Mucosa of gallbladder (tissue), 1 donor: ENCODE data around the gene ATP8A2. TPM values are rescaled to one million over a fixed set of nuclear protein-coding genes. Genes with fewer than 3 reads are reported as not detected.
A peak's percentile ranks its signal among the peaks of the same experiment; 100 is the strongest.
"Not testable (repeated sequence)": the region's sequence is repeated elsewhere in the genome, so short reads cannot be mapped to it uniquely, and the experiment has no call there.

Experiments used
- DNase-seq: peaks from one replicate; pipeline ENCODE4 v3.0.0-alpha.2; 2020; ENCODE audit warnings: low spot score
- total RNA-seq: library from RNA; stranded (reverse); gene quantifications from one replicate; pipeline ENCODE4 v1.2.1, GENCODE V29; 2021
- donor health status: DM: no; HTN: no; CAD: no.

ATP8A2 gene
- 0.29 TPM for total RNA-seq

- DNase-seq: no peak
Measured at GRCh38 chr13:25371875-25372283, at the start of gene ATP8A2. ATP8A2 (plus strand) TSS chr13:25371974; CDS start chr13:25372213, 239 bp downstream.

DNA sequence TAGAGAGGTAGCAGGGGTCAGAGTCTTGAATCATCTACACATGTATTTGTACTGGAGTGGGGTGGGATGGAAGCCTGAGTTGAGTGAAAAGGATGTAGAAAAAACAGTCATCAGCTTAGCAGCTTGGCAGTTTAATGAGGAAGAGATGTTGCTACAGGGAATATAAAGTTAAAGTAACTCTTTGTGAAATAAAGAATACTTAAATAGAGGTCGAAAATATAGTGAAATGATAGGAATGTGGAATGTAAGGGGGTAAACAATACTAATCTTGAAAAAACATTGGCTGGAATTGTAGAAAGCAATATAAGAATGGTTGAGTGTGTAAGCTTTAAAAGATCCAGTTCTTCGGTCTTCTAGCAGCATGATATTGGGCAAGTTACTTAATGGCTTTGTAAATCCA lies 47.7 kb upstream of the ATP8A2 start:
- DNase-seq: no peak

DNA sequence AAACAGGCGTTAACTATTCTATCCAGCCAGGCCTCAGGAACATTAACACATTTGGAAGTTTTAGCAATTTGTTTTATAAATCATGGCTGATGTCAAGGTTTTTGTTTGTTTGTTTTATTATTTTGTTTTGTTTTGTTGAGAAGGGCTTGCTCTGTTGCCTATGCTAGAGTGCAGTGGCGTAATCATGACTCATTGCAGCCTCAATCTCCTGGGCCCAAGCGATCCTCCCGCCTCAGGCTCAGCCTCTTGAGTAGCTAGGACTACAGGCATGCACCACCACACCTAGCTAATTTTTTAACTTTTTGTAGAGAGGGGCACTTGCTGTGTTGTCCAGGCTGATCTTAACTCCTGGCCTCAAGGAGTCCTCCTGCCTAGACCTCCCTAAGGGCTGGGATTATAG lies 42.1 kb upstream of the ATP8A2 start:
- no peak for DNase-seq

DNA sequence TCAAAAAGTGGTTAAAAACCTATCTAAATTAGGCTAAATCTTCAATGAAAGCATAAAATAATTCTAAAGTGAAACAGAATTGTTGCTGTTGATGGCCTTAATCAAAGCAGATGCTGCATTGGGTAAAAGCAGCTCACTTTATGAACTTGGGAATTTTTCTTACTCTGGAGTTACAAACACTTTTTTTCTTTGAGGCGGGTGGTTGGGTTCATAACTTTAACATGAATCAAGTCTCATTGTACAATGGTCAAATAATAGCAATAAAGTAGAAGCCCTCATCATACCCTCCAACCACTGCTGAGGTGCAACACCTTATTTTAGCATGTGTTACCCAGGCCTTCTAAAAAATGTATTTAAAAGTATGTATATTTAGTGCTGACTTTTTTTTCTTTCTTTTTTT lies 41.2 kb upstream of the ATP8A2 start:
- no peak for DNase-seq

DNA sequence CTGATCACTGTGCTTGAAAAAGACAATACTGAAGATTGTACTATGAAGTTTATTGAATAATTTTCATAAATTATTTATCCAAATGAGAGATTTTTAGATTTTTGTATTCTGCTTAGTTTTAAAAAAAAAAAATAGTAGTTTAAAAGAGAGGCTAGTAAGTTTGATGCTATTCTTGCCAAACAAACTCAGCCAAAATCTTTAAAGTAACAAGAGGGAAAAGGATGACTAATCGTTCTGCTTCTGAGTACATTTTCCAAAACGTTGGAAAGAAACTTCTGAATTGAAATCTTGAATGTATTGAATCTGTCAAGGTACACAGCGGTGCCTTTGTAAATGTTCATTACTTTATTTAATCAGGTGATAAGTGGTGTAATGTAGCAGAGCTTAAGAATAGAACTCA lies 35.9 kb upstream of the ATP8A2 start:
- no peak for DNase-seq

GRCh38 chr13:25345576-25345975 lies 26.2 kb upstream of the ATP8A2 start:
- DNase-seq: no peak

DNA sequence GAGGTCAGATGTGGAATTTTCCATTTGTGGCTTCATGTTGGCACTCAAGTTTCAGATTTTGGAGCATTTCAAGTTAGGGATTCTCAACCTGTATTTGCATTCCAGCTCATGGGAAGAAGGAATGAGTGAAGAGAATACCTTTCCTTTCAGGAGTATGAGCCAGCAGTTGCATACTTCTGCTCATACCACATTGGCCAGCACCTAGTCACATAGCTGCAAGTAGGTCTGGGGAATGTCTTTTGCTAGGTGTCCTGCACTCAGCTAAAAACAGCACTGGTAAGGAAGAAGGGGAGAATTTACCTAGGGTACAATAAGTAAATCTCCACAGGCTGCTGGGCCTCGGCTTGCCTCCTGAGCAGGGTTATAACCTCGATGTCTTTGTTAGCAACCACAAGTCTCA lies 24.6 kb upstream of the ATP8A2 start:
- no peak for DNase-seq

GRCh38 chr13:25351404-25351803 lies 20.4 kb upstream of the ATP8A2 start:
- no peak for DNase-seq

- DNase-seq: no peak
Measured at GRCh38 chr13:25352230-25352629, 19.5 kb upstream of the ATP8A2 start.

DNA sequence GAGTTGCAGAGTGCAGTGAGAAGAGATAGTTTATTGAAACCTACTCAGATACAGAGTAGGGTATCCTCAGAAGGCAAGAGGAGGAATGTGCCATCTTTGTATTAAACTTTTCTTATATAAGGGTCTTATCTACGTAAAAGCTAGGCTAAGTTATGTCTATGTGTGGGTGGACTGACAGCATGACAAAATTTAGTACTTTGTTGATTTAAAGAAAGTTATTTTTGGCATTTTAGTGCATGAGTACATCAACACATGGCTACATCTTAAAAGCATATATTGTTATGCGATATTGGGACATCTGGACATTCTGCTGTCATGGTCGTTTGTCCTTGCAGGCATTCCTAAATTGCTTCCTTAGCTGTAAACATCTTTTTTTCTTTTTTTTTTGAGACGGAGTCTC lies 19.0 kb upstream of the ATP8A2 start:
- DNase-seq: no peak

GRCh38 chr13:25353344-25353743 lies 18.4 kb upstream of the ATP8A2 start:
- DNase-seq: no peak

DNA sequence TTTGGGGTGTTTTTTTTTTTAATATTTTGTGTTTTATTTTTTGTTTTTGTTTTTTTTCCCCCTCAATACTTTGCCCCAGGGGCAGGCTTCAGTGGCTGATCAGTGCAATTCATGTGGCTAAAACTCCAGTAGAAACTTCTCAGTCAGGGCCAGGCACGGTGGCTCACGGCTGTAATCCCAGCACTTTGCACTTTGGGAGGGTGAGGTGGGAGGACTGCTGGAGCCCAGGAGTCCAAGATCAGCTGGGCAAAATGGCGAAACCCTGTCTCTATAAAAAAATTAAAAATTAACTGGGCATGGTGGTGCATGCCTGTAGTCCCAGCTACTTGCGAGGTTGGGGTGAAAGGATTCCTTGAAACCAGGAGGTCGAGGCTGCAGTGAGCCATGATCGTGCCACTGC lies 17.4 kb upstream of the ATP8A2 start:
- DNase-seq: no peak

- DNase-seq: not testable (repeated sequence)
Measured at GRCh38 chr13:25360443-25360842, 11.3 kb upstream of the ATP8A2 start.

- no peak for DNase-seq
Measured at GRCh38 chr13:25365720-25366235, 6.0 kb upstream of the ATP8A2 start.

DNA sequence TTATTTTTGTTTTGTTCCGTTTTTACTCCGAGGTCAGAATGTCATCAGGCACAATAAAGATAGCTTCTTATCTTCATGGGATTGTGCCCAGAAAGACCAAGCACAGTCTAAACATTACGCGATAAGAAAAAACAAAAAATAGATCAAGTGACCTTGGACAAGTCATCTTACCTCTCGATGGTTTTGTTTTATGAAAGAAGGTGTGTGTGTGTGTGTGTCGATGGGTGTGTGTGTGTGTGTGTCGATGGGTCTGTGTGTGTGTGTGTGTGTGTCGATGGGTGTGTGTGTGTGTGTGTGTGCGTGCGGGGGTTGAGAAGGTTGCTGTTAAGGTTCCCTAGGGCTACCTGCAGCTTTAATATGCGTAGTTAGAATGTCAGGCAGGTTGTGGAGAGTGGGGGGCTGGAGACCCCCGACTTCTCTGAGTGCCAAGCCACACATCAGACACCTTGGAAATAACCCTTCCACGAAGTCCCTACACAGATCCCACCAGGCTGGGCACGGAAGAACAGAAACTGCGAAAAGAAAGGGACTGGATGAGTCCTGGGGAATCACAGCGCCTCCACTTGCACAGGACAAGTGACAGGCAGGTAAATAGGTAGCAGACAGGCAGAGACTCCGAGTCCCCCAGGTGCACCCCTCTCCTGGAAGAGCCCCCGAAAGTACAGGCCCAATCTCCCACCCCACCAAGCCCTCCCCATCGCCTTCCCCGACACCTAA lies 458 bp upstream of the ATP8A2 start:
- DNase-seq: no peak

GRCh38 chr13:25372284-25373081 lies 709 bp downstream of the ATP8A2 start:
- DNase-seq: no peak

DNA sequence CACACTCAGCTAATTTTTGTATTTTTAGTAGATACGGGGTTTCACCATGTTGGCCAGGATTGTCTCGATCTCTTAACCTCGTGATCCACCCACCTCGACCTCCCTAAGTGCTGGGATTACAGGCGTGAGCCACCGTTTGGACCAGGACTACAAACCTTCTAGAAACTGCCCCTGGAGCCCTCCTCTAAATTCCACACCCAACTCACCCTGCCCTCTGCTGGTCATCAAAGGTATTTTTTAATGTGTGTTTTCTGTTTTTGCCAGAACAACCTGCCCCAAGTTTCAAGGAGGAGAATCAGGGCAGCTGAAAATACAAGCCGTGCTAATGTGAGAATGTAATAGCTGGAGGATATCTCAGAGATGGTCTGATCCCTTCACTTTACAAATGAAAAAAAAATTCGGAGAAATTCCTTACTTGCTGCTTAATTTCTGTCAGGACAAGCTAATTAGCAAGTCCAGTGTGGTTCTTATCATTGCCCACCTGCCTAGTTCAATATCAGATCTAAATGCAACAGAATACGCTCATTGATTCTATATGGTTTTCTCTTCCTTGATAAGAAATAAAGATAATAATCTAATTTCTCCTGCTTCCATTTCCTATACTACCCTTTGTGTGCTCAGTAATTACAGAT lies 4.1 kb downstream of the ATP8A2 start:
- peak; percentile 18 for DNase-seq

DNA sequence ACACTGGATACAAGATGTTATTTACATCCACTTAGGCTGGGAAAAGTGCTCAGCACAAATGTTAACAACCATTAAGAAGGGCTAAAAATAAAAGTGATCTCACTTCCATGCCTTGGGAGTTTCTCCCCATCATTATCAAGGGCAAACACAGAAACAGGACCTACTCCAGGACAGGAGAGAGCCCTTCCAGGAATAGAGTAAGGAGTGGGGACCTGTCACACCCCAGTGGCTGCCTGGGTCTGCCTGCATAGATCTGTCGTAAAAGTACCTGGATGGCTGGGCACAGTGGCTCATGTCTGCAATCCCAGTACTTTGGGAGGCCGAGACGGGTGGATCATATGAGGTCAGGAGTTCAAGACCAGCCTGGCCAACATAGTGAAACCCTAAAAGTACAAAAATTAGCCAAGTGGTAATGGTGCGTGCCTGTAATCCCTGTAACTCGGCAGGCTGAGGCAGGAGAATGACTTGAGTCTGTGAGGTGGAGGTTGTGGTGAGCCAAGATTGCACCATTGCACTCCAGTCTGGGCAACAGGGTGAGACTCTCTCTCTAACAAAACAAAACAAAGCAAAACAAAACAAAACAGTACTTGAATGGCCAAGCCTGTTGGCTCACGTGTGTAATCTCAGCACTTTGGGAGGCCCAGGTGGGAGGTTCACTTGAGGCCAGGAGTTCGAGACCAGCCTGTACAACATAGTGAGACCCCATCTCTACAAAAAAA lies 5.6 kb downstream of the ATP8A2 start:
- no peak for DNase-seq

DNA sequence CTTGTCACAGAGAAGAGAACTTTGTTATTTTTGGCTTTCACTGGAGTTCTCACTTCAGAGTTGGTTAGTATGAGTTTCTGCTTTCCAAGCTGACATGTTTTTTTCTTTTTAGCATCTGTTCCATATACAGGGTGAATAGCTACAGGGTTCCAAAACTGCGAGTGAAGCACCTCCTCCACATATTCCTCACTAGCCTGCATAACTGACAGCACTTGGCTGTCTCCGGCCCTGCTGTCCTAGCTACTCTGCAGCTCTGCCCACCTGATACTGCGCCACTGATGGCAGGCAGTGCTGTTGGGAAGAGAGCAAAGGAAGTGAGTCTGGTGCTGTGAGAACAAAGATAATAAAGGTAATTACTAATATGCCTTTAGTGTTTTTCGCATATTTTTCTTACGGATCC lies 6.8 kb downstream of the ATP8A2 start:
- DNase-seq: no peak

- DNase-seq: no peak
Measured at GRCh38 chr13:25379011-25379410, 7.2 kb downstream of the ATP8A2 start.

GRCh38 chr13:25380082-25380481 lies 8.3 kb downstream of the ATP8A2 start:
- no peak for DNase-seq

DNA sequence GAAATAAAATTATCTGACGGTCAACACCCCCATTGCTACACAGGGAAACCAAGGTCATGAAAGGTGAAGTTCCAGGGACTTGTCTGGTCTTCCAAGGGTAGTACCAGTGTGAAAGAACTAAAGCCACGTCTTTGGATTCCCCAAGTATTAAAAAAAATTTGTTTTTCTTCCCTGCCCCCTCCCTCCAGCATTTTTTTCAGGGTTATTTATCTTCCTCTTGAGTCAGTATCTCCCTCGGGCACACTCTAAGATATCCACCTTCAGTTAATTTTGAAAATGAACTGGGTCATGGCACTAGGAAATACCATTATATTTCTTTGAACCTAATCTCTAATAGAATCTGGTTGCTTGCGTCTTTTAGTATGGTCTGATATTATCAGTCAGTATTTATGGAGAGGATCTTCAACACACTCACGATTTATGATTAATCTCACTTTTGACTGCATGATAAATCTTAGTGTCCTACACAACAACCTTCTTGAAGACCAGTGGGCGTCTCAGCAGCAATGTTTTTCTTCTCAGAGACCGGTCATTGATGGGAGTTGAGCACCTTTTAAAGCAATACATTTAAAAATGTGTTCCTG lies 9.1 kb downstream of the ATP8A2 start:
- no peak for DNase-seq
